Measurements from ENCODE around the gene CTNNA2.
"Not testable (repeated sequence)": the region's sequence is repeated elsewhere in the genome, so short reads cannot be mapped to it uniquely, and the experiment has no call there.

Gene CTNNA2

GRCh38 chr2:80032684-80033083 lies 519.8 kb downstream of the CTNNA2 start:
- not testable (repeated sequence) for H3K36me3 ChIP-seq (ENCODE audit: control insufficient read depth, insufficient read depth, low read length, severe bottlenecking); H3K4me3 ChIP-seq (ENCODE audit: low read length); H3K27me3 ChIP-seq (replicated peaks; ENCODE audit: control insufficient read depth, insufficient read depth, low read length); DNase-seq (ENCODE audit: low read depth); H3K4me1 ChIP-seq (ENCODE audit: control insufficient read depth, insufficient read depth, low read length); H3K9ac ChIP-seq (ENCODE audit: low read length); H3K9me3 ChIP-seq (ENCODE audit: control insufficient read depth, low read length)

- Histone ChIP-seq H3K36me3 (ENCODE audit: control insufficient read depth, insufficient read depth, low read length, severe bottlenecking) (no peaks in the 10 kb centered on the region), H3K9ac (ENCODE audit: low read length) (no peak overlapping the region), H3K27me3 (replicated peaks; ENCODE audit: control insufficient read depth, insufficient read depth, low read length) (peaks cover 9% of the 10 kb centered on the region), H3K4me3 (ENCODE audit: low read length) (no peak overlapping the region), H3K4me1 (ENCODE audit: control insufficient read depth, insufficient read depth, low read length) (no peaks in the 10 kb centered on the region), H3K9me3 (ENCODE audit: control insufficient read depth, low read length) (no peaks in the 10 kb centered on the region)
- no peak for DNase-seq (ENCODE audit: low read depth)
Observed at GRCh38 chr2:80035749-80036285, 523.0 kb downstream of the CTNNA2 start.

- Histone ChIP-seq H3K36me3 (ENCODE audit: control insufficient read depth, insufficient read depth, low read length, severe bottlenecking) (no peaks in the 10 kb centered on the region), H3K9ac (ENCODE audit: low read length) (no peak overlapping the region), H3K4me3 (ENCODE audit: low read length) (no peak overlapping the region), H3K27me3 (replicated peaks; ENCODE audit: control insufficient read depth, insufficient read depth, low read length) (peaks cover 9% of the 10 kb centered on the region), H3K9me3 (ENCODE audit: control insufficient read depth, low read length) (no peaks in the 10 kb centered on the region), H3K4me1 (ENCODE audit: control insufficient read depth, insufficient read depth, low read length) (peaks cover 2% of the 10 kb centered on the region)
- no peak for DNase-seq (ENCODE audit: low read depth)
Observed at GRCh38 chr2:80037310-80037709, 524.5 kb downstream of the CTNNA2 start.

- DNase-seq (ENCODE audit: low read depth), result no peak
- Histone ChIP-seq H3K36me3 (ENCODE audit: control insufficient read depth, insufficient read depth, low read length, severe bottlenecking) (no peaks in the 10 kb centered on the region), H3K27me3 (replicated peaks; ENCODE audit: control insufficient read depth, insufficient read depth, low read length) (peaks cover 9% of the 10 kb centered on the region), H3K9ac (ENCODE audit: low read length) (no peak overlapping the region), H3K4me3 (ENCODE audit: low read length) (no peak overlapping the region), H3K4me1 (ENCODE audit: control insufficient read depth, insufficient read depth, low read length) (peaks cover 2% of the 10 kb centered on the region), H3K9me3 (ENCODE audit: control insufficient read depth, low read length) (no peaks in the 10 kb centered on the region)
Observed at GRCh38 chr2:80040226-80040625, 527.4 kb downstream of the CTNNA2 start.

GRCh38 chr2:80042635-80043034 lies 529.8 kb downstream of the CTNNA2 start:
- Histone ChIP-seq H3K4me3 (ENCODE audit: low read length) (no peak overlapping the region), H3K36me3 (ENCODE audit: control insufficient read depth, insufficient read depth, low read length, severe bottlenecking) (no peaks in the 10 kb centered on the region), H3K9ac (ENCODE audit: low read length) (no peak overlapping the region), H3K9me3 (ENCODE audit: control insufficient read depth, low read length) (no peaks in the 10 kb centered on the region), H3K4me1 (ENCODE audit: control insufficient read depth, insufficient read depth, low read length) (peaks cover 2% of the 10 kb centered on the region), H3K27me3 (replicated peaks; ENCODE audit: control insufficient read depth, insufficient read depth, low read length) (peaks cover 5% of the 10 kb centered on the region)
- DNase-seq (ENCODE audit: low read depth), result peak; percentile 8

- Histone ChIP-seq H3K9me3 (ENCODE audit: control insufficient read depth, low read length) (no peaks in the 10 kb centered on the region), H3K9ac (ENCODE audit: low read length) (no peak overlapping the region), H3K4me1 (ENCODE audit: control insufficient read depth, insufficient read depth, low read length) (no peaks in the 10 kb centered on the region), H3K36me3 (ENCODE audit: control insufficient read depth, insufficient read depth, low read length, severe bottlenecking) (no peaks in the 10 kb centered on the region), H3K4me3 (ENCODE audit: low read length) (no peak overlapping the region), H3K27me3 (replicated peaks; ENCODE audit: control insufficient read depth, insufficient read depth, low read length) (peaks cover 6% of the 10 kb centered on the region)
- no peak for DNase-seq (ENCODE audit: low read depth)
Observed at GRCh38 chr2:80048296-80048695, 535.4 kb downstream of the CTNNA2 start.

GRCh38 chr2:80050246-80050645 lies 537.4 kb downstream of the CTNNA2 start:
- Histone ChIP-seq H3K9ac (ENCODE audit: low read length) (no peak overlapping the region), H3K36me3 (ENCODE audit: control insufficient read depth, insufficient read depth, low read length, severe bottlenecking) (no peaks in the 10 kb centered on the region), H3K4me3 (ENCODE audit: low read length) (no peak overlapping the region), H3K27me3 (replicated peaks; ENCODE audit: control insufficient read depth, insufficient read depth, low read length) (peaks cover 6% of the 10 kb centered on the region), H3K4me1 (ENCODE audit: control insufficient read depth, insufficient read depth, low read length) (peaks cover 7% of the 10 kb centered on the region), H3K9me3 (ENCODE audit: control insufficient read depth, low read length) (no peaks in the 10 kb centered on the region)
- peak; percentile 48 for DNase-seq (ENCODE audit: low read depth)

GRCh38 chr2:80053522-80054345 lies 540.9 kb downstream of the CTNNA2 start:
- peak; percentile 3 for DNase-seq (ENCODE audit: low read depth)
- H3K4me3 ChIP-seq (ENCODE audit: low read length), result no peak overlapping the region
- no peak overlapping the region for H3K9ac ChIP-seq (ENCODE audit: low read length)
- H3K4me1 ChIP-seq (ENCODE audit: control insufficient read depth, insufficient read depth, low read length), result peaks cover 7% of the 10 kb centered on the region
- peaks cover 6% of the 10 kb centered on the region for H3K27me3 ChIP-seq (replicated peaks; ENCODE audit: control insufficient read depth, insufficient read depth, low read length)
- no peaks in the 10 kb centered on the region for H3K9me3 ChIP-seq (ENCODE audit: control insufficient read depth, low read length)
- H3K36me3 ChIP-seq (ENCODE audit: control insufficient read depth, insufficient read depth, low read length, severe bottlenecking), result no peaks in the 10 kb centered on the region

- DNase-seq (ENCODE audit: low read depth), result peak; percentile 61
- Histone ChIP-seq H3K9ac (ENCODE audit: low read length) (no peak overlapping the region), H3K4me1 (ENCODE audit: control insufficient read depth, insufficient read depth, low read length) (peaks cover 7% of the 10 kb centered on the region), H3K27me3 (replicated peaks; ENCODE audit: control insufficient read depth, insufficient read depth, low read length) (peaks cover 6% of the 10 kb centered on the region), H3K4me3 (ENCODE audit: low read length) (no peak overlapping the region), H3K9me3 (ENCODE audit: control insufficient read depth, low read length) (no peaks in the 10 kb centered on the region), H3K36me3 (ENCODE audit: control insufficient read depth, insufficient read depth, low read length, severe bottlenecking) (no peaks in the 10 kb centered on the region)
Observed at GRCh38 chr2:80054346-80054675, 541.5 kb downstream of the CTNNA2 start.

GRCh38 chr2:80057956-80058355 lies 545.1 kb downstream of the CTNNA2 start:
- Histone ChIP-seq H3K27me3 (replicated peaks; ENCODE audit: control insufficient read depth, insufficient read depth, low read length) (peaks cover 13% of the 10 kb centered on the region), H3K4me1 (ENCODE audit: control insufficient read depth, insufficient read depth, low read length) (peaks cover 7% of the 10 kb centered on the region), H3K9ac (ENCODE audit: low read length) (no peak overlapping the region), H3K9me3 (ENCODE audit: control insufficient read depth, low read length) (no peaks in the 10 kb centered on the region), H3K36me3 (ENCODE audit: control insufficient read depth, insufficient read depth, low read length, severe bottlenecking) (no peaks in the 10 kb centered on the region), H3K4me3 (ENCODE audit: low read length) (no peak overlapping the region)
- DNase-seq (ENCODE audit: low read depth), result no peak

- Histone ChIP-seq H3K4me1 (ENCODE audit: control insufficient read depth, insufficient read depth, low read length) (peaks cover 7% of the 10 kb centered on the region), H3K27me3 (replicated peaks; ENCODE audit: control insufficient read depth, insufficient read depth, low read length) (peaks cover 13% of the 10 kb centered on the region), H3K9ac (ENCODE audit: low read length) (no peak overlapping the region), H3K36me3 (ENCODE audit: control insufficient read depth, insufficient read depth, low read length, severe bottlenecking) (no peaks in the 10 kb centered on the region), H3K4me3 (ENCODE audit: low read length) (no peak overlapping the region), H3K9me3 (ENCODE audit: control insufficient read depth, low read length) (no peaks in the 10 kb centered on the region)
- DNase-seq (ENCODE audit: low read depth), result no peak
Observed at GRCh38 chr2:80058562-80058961, 545.7 kb downstream of the CTNNA2 start.

- peaks cover 19% of the 10 kb centered on the region for H3K27me3 ChIP-seq (replicated peaks; ENCODE audit: control insufficient read depth, insufficient read depth, low read length)
- no peaks in the 10 kb centered on the region for H3K9me3 ChIP-seq (ENCODE audit: control insufficient read depth, low read length)
- no peaks in the 10 kb centered on the region for H3K36me3 ChIP-seq (ENCODE audit: control insufficient read depth, insufficient read depth, low read length, severe bottlenecking)
- DNase-seq (ENCODE audit: low read depth), result no peak
- H3K4me3 ChIP-seq (ENCODE audit: low read length), result no peak overlapping the region
- H3K9ac ChIP-seq (ENCODE audit: low read length), result no peak overlapping the region
- no peaks in the 10 kb centered on the region for H3K4me1 ChIP-seq (ENCODE audit: control insufficient read depth, insufficient read depth, low read length)
Observed at GRCh38 chr2:80059447-80059846, 546.6 kb downstream of the CTNNA2 start.

Data from adipocyte (in vitro differentiated cells).